Spleen (tissue), 11 donors: ENCODE data around the gene FRAT2. TPM values are rescaled to one million over a fixed set of nuclear protein-coding genes. Genes with fewer than 3 reads are reported as not detected.

Experiments
- DNase-seq: peaks from one replicate; pipeline ENCODE4 v3.0.0-alpha.2; 2020
- H3K27ac ChIP-seq, 8 donors: fragments of 200-600 bp; sonication (generic) in 7 of 8; 1 replicate in 4 of 8; 2 replicates in 4 of 8; pipeline versions ENCODE4 v1.5.0 to v1.8.0; 2016 to 2021; ENCODE audit warnings: inconsistent platforms in 4 of 8, mild to moderate bottlenecking in 4 of 8, moderate library complexity in 1 of 8
- H3K27me3 ChIP-seq, 7 donors: fragments of 200-600 bp; sonication (generic) in 6 of 7; replicated peaks in 1 of 7; 1 replicate in 4 of 7; 2 replicates in 3 of 7; pipeline versions ENCODE4 v1.5.0 to v1.8.0; 2016 to 2021; ENCODE audit warnings: inconsistent platforms in 3 of 7, mild to moderate bottlenecking in 1 of 7
- H3K36me3 ChIP-seq, 6 donors: fragments of 200-600 bp; sonication (generic) in 5 of 6; 1 replicate in 4 of 6; 2 replicates in 2 of 6; pipeline versions ENCODE4 v1.5.0 to v1.8.0; 2016 to 2021; ENCODE audit warnings: inconsistent platforms in 2 of 6
- H3K4me1 ChIP-seq, 6 donors: fragments of 200-600 bp; sonication (generic) in 5 of 6; 1 replicate in 3 of 6; 2 replicates in 3 of 6; pipeline versions ENCODE4 v1.5.0 to v1.8.0; 2016 to 2021; ENCODE audit warnings: inconsistent platforms in 3 of 6
- H3K4me3 ChIP-seq, 8 donors: fragments of 200-600 bp; sonication (generic) in 7 of 8; 1 replicate in 4 of 8; 2 replicates in 4 of 8; pipeline versions ENCODE4 v1.5.0 to v1.8.0; 2016 to 2021; ENCODE audit warnings: inconsistent platforms in 4 of 8, mild to moderate bottlenecking in 4 of 8, moderate library complexity in 2 of 8
- H3K9me3 ChIP-seq, 8 donors: fragments of 200-600 bp; sonication (generic) in 7 of 8; 1 replicate in 4 of 8; 2 replicates in 4 of 8; pipeline versions ENCODE4 v1.5.0 to v1.8.0; 2016 to 2021; ENCODE audit warnings: inconsistent platforms in 4 of 8
- POLR2A ChIP-seq, 3 donors: fragments of 450-650 bp; IDR thresholded peaks; one replicate each; pipeline ENCODE4 v1.5.1; 2017; ENCODE audit warnings: antibody characterized with exemption in 3 of 3, mild to moderate bottlenecking in 1 of 3
- POLR2AphosphoS5 ChIP-seq, 3 donors: sonication (generic); formaldehyde crosslinking; IDR thresholded peaks; one replicate each; pipeline ENCODE4 v1.5.1; 2017; ENCODE audit warnings: antibody characterized with exemption in 3 of 3
- WGBS, 5 donors: extraction: QIAGEN DNeasy Blood & Tissue Kit in 3 of 5; methylation state at CpG; one replicate each; pipeline versions ENCODE4 v1.1.5 to v1.1.7; 2013 to 2018; 5-methylcytosine and 5-hydroxymethylcytosine counted together
- intact Hi-C: fragments of 100-400 bp; cut with DNase I; formaldehyde crosslinking; loops from one replicate; pipeline ENCODE4 v1.15.0; 2023; ENCODE audit warnings: low total_unique reads
- polyA plus RNA-seq, 3 donors: library from polyadenylated mRNA; stranded (reverse); fragments of 200-250 nt; gene quantifications; one replicate each; pipeline ENCODE4 v1.2.1, GENCODE V29; 2013
- total RNA-seq, 7 donors: library from RNA; depleted of rRNA in 3 of 7; stranded (reverse); fragments of >200 nt in 3 of 7; fragmentation: NEBNext Ultra II Directional in 4 of 7; extraction: Animal tissue kit (Norgen Biotek cat#: 25700) in 4 of 7; gene quantifications; one replicate each; pipeline versions ENCODE4 v1.1.0 to v1.2.1, GENCODE V29; 2016 to 2021
- TF ChIP-seq, protein P1 (sequence below), 11 experiments: fragments of 200-600 bp in 7 of 11; fragments of 450-650 bp in 4 of 11; sonication (generic) in 4 of 11; IDR thresholded peaks in 8 of 11; conservative IDR thresholded peaks in 3 of 11; 1 replicate in 7 of 11; 2 replicates in 4 of 11; pipeline versions ENCODE4 v1.4.0 to v1.8.0; 2016 to 2021; ENCODE audit warnings: antibody characterized with exemption in 11 of 11, inconsistent platforms in 4 of 11, mild to moderate bottlenecking in 1 of 11
- donor health status: healthy with polysubstance abuse.
- donor health status: DM: no; HTN: no; CAD: no; lungs with moderate emphysema.
- donor health status: DM: no; HTN: no; CAD: no.
- donor health status: Bipolar disorder and iron deficiency.
- donor health status: healthy.
- donor health status: DM: no; HTN: no; CAD: no.
- donor health status: DM: yes; HTN: yes; CAD: no.

FRAT2 gene
- total and polyA plus RNA-seq, 10 donors: 12.3 to 75.6 (median 36.8) TPM

DNA sequence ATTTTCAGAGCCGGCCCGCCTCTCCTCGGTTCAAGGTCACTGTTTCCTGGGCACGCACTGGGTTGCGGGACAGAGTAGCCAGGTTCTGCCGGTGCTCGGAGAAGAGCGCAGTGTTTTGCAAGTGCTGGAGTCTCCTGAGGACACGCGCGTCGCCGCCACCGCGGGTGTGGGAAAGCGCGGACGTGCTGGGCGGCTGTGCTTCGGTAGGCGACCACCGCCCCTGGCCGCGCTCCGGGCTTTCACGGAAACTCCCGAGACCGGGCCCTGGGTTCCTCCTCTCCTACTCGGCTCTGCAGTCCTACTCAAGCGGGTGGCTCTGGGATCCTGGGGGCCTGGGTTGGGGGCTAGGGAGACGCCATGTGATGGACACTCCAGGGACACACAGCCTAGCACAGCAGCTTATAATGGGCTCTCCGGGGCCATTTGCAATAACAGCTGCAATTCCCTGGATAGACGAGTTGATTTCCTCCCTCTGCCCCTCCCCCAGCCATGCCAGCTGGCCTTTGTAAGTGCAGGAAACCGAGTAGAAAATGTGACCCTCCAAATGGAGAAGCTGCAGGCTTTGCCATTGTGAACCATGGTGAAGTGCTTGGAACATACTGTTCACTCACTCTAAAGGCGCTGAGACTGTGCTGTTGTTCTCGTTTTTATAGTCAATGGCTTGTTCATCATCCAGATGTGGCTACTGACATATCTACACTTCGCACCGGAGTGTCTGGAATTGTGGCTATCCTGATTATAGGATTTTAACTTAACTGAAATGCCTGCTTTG lies 13.3 kb downstream of the FRAT2 start:
- TF ChIP-seq POLR2AphosphoS5 (IDR thresholded peaks at IDR 0.05): peak; percentile 51 to 77 (median 70)
- TF ChIP-seq, protein P1, sequence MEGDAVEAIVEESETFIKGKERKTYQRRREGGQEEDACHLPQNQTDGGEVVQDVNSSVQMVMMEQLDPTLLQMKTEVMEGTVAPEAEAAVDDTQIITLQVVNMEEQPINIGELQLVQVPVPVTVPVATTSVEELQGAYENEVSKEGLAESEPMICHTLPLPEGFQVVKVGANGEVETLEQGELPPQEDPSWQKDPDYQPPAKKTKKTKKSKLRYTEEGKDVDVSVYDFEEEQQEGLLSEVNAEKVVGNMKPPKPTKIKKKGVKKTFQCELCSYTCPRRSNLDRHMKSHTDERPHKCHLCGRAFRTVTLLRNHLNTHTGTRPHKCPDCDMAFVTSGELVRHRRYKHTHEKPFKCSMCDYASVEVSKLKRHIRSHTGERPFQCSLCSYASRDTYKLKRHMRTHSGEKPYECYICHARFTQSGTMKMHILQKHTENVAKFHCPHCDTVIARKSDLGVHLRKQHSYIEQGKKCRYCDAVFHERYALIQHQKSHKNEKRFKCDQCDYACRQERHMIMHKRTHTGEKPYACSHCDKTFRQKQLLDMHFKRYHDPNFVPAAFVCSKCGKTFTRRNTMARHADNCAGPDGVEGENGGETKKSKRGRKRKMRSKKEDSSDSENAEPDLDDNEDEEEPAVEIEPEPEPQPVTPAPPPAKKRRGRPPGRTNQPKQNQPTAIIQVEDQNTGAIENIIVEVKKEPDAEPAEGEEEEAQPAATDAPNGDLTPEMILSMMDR (IDR thresholded peaks at IDR 0.05 in 8 of 11, conservative IDR thresholded peaks at IDR 0.05 in 3 of 11): no peak
- H3K9me3 ChIP-seq: no peaks in the 10 kb centered on the region
- no peaks in the 10 kb centered on the region for H3K27me3 ChIP-seq
- WGBS, 5 donors: 5 to 9% (median 6%) methylated on average over 26 to 38 of the region's 38 CpGs
- peak overlapping the region; percentile 98 to 99 (median 99) for H3K27ac ChIP-seq
- H3K4me3 ChIP-seq: peak overlapping the region; percentile 53 to 96 (median 87)
- peaks cover 0 to 2% (median 0%) of the 10 kb centered on the region in 6 donors for H3K36me3 ChIP-seq
- H3K4me1 ChIP-seq: peaks cover 17 to 66% (median 39%) of the 10 kb centered on the region in 6 donors
- DNase-seq: peak; percentile 88
- intact Hi-C loops: no loop called here

DNA sequence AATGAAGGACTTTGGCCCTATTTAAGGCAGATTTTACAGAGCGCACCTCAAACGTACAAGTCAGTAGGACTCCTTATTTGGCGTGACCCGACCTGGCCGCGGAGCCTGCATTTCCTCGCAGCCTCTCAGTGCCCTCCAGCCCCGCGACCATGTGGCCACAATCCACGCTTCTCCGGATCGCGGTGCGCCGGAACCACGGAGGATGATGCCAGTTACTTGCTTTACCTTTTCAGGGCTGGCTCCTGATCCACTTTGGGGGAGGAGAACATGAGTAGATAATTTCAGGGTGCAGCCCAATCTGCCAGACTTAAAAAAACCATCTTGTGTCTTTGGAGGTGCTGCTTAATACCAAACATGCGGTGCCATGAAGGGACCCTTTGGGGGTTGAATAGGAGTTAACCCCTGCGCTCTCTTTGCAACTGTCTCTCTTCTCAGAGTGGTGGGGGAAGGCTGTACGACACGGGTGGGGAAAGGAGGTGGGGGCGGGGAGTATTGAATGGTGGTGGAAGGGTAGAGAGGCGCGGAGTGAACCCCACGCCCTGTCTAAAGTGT lies 14.0 kb downstream of the FRAT2 start:
- TF ChIP-seq, protein P1 (IDR thresholded peaks at IDR 0.05 in 8 of 11, conservative IDR thresholded peaks at IDR 0.05 in 3 of 11): no peak
- TF ChIP-seq POLR2AphosphoS5 (IDR thresholded peaks at IDR 0.05) (no peak), POLR2A (IDR thresholded peaks at IDR 0.05) (no peak)
- Histone ChIP-seq H3K9me3 (no peaks in the 10 kb centered on the region), H3K36me3 (no peaks in the 10 kb centered on the region), H3K4me3 (peak overlapping the region; percentile 53 to 96 (median 87)), H3K27ac (peak overlapping the region; percentile 98 to 99 (median 99)), H3K4me1 (peaks cover 17 to 72% (median 39%) of the 10 kb centered on the region in 6 donors), H3K27me3 (no peaks in the 10 kb centered on the region)
- WGBS, 5 donors: 3 to 7% (median 5%) methylated on average over 20 to 24 of the region's 24 CpGs
- DNase-seq: peak; percentile 87
- intact Hi-C loops: no loop called here

DNA sequence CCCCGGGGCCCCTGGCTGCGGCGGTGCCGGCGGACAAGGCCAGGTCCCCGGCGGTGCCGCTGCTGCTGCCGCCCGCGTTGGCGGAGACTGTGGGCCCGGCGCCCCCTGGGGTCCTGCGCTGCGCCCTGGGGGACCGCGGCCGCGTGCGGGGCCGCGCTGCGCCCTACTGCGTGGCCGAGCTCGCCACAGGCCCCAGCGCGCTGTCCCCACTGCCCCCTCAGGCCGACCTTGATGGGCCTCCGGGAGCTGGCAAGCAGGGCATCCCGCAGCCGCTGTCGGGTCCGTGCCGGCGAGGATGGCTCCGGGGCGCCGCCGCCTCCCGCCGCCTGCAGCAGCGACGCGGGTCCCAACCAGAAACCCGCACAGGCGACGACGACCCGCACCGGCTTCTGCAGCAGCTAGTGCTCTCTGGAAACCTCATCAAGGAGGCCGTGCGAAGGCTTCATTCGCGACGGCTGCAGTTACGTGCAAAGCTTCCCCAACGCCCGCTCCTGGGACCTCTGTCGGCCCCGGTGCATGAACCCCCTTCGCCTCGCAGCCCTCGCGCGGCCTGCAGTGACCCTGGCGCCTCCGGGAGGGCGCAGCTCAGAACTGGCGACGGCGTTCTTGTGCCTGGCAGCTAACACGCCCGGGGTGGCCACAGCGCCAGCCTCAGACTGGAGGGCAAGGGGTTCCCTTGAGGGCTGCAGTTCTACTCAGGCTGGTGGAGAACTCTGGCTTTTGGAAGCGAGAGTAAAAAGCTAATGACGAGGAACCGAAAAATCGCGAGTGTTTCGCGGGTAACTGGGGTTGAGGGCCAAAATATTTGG lies 14.7 kb downstream of the FRAT2 start:
- H3K36me3 ChIP-seq: no peaks in the 10 kb centered on the region
- DNase-seq: peak; percentile 94
- H3K4me3 ChIP-seq: peak overlapping the region; percentile 53 to 96 (median 87)
- H3K27ac ChIP-seq: peak overlapping the region; percentile 98 to 99 (median 99)
- no peaks in the 10 kb centered on the region for H3K9me3 ChIP-seq
- intact Hi-C loops: no loop called here
- 0 to 1% (median 1%) methylated on average over 15 to 83 of the region's 83 CpGs for WGBS, 5 donors
- no peak for TF ChIP-seq POLR2A (IDR thresholded peaks at IDR 0.05)
- TF ChIP-seq, protein P1 (IDR thresholded peaks at IDR 0.05 in 8 of 11, conservative IDR thresholded peaks at IDR 0.05 in 3 of 11): peak in 6 of 11 experiments; percentile 11 to 42 (median 26)
- TF ChIP-seq POLR2AphosphoS5 (IDR thresholded peaks at IDR 0.05): peak; percentile 73 to 87 (median 86)
- H3K4me1 ChIP-seq: peaks cover 17 to 75% (median 39%) of the 10 kb centered on the region in 6 donors
- no peaks in the 10 kb centered on the region for H3K27me3 ChIP-seq
